SKM-1 treated with dmso at 0.1 percent for 144 hours (cell line): ENCODE measurements around the gene TUT4.
"Not testable (repeated sequence)": the region's sequence is repeated elsewhere in the genome, so short reads cannot be mapped to it uniquely, and the experiment has no call there.

ENCODE experiments used
- DNase-seq: peaks from one replicate; lab custom pipeline; 2025; ENCODE audit not compliant: unreplicated experiment; lab: John Stamatoyannopoulos, UW

Gene TUT4, protein sequence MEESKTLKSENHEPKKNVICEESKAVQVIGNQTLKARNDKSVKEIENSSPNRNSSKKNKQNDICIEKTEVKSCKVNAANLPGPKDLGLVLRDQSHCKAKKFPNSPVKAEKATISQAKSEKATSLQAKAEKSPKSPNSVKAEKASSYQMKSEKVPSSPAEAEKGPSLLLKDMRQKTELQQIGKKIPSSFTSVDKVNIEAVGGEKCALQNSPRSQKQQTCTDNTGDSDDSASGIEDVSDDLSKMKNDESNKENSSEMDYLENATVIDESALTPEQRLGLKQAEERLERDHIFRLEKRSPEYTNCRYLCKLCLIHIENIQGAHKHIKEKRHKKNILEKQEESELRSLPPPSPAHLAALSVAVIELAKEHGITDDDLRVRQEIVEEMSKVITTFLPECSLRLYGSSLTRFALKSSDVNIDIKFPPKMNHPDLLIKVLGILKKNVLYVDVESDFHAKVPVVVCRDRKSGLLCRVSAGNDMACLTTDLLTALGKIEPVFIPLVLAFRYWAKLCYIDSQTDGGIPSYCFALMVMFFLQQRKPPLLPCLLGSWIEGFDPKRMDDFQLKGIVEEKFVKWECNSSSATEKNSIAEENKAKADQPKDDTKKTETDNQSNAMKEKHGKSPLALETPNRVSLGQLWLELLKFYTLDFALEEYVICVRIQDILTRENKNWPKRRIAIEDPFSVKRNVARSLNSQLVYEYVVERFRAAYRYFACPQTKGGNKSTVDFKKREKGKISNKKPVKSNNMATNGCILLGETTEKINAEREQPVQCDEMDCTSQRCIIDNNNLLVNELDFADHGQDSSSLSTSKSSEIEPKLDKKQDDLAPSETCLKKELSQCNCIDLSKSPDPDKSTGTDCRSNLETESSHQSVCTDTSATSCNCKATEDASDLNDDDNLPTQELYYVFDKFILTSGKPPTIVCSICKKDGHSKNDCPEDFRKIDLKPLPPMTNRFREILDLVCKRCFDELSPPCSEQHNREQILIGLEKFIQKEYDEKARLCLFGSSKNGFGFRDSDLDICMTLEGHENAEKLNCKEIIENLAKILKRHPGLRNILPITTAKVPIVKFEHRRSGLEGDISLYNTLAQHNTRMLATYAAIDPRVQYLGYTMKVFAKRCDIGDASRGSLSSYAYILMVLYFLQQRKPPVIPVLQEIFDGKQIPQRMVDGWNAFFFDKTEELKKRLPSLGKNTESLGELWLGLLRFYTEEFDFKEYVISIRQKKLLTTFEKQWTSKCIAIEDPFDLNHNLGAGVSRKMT (N-terminal part only)

DNA sequence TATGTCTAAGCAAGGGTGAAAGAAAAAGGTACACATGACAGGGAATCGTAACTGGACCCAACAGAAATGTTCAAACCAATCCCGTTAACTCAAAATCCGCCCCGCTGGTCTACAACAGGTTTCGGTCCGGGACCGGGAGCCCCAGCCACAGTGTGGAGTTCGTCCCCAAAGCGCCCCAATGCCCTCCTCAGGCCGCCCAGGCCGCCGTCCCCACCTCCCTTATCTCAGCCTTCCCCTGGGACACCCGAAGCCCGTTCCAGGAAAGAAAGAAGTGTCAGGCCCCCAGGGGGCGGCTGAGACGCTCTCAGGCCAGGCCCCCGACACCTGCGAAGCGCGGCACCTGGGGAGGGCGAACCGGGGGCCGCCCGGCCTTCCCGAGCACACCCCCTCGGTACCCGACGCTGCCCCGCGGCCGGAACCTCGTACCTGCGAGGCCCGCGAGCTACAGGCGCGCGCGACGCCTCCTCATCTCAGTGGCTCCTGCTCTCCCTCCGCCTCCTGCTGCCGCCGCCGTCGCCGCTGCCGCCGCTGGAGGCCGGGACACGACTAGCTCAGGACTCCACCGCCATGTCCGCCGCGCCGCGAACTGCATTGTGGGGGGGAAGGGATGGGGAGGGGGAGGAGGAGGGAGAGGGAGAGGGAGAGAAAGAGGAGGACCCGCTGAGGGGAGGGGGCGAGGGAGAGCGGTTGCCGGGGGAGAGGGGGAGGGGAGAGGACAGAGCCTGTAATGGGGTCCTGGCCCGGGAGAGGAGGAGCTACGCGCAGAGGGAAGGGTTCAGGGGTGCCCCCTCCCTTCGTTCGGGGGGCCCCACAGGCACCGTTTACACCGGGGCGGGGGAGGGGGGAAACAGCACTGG is at the start of gene TUT4:
Gene TUT4 (minus strand): TSS at position 588 of the 857 bp plus-strand sequence. CDS start 26,812 bp downstream, outside the sequence.
- DNase-seq, result peak; percentile 45

GRCh38 chr1:52601991-52602855 is 49.3 kb upstream of the TUT4 start, which contains the start of gene GPX7:
Gene GPX7, plus strand, starts transcription at chr1:52602371. Its CDS starts 39 bp downstream, at chr1:52602410.
- DNase-seq, result no peak

DNA sequence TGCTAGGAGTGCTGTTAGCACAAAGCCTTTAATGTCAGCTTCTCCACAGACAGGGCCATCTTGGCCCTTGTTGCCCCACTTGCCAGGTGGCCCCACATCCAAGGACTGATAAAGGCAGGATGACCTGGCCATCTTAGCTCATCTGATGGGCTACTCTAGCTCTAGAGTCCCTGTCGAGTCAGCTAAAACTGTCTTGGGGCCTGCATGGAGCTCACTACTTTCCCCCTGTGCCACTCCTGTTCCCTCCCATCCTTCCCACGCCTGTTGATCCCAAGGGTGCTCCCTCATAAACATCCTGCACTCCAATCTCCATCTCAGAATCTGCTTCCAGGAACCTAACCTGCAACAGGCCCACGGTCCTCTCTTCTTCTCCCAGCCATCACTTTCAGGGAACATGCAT is 48.6 kb upstream of the TUT4 start:
- no peak for DNase-seq

DNA sequence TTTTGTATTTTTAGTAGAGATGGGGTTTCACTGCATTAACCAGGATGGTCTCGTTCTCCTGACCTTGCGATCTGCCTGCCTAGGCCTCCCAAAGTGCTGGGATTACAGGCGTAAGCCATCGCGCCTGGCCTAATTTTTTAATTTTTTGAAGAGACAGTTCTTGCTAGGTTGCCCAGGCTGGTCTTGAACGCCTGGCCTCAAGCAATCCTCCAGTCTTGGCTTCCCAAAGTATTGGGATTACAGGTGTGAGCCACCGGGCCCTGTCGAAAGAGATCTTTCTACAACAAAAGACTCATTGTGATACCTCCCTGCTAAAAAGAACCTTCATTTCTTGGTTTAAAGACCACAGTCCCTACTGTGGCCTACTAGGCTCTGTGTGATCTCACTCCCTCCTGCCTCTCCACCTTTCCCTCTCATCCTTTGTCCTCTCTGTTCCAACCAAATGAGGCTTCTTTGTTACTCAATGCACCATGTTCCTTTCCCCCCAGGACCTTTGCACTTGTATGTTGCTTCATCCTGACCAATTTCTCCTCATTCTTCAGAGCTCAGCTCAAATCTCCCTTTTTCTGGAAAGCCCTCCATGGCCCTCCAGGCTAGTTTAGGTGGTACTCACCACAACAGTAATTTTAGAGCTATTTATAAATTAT is 47.8 kb upstream of the TUT4 start:
- DNase-seq, result no peak

- DNase-seq, result no peak
Observed at GRCh38 chr1:52599236-52599635, 46.3 kb upstream of the TUT4 start.

GRCh38 chr1:52598729-52599128 is 45.8 kb upstream of the TUT4 start:
- no peak for DNase-seq

DNA sequence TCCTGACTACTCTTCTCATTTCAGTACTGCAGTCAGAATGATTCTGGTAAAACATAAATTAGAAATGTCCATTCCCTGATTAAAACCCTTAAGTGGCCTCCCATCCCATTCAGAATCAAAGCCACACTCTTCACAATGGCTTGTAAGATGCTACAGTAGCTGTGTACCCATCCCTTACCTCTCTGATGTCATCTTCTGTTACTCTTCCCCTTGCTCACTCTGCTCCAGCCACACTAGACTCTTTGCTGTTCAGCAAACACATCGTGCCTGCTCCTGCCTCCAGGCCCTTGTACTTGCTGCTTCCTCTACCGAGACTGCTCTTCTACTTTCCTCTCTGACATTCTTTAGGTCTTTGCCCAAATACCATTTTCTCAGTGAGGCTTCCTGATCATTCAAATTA is 45.0 kb upstream of the TUT4 start:
- DNase-seq, result no peak

GRCh38 chr1:52595061-52595460 is 42.2 kb upstream of the TUT4 start:
- no peak for DNase-seq

GRCh38 chr1:52593495-52593894 is 40.6 kb upstream of the TUT4 start:
- no peak for DNase-seq

DNA sequence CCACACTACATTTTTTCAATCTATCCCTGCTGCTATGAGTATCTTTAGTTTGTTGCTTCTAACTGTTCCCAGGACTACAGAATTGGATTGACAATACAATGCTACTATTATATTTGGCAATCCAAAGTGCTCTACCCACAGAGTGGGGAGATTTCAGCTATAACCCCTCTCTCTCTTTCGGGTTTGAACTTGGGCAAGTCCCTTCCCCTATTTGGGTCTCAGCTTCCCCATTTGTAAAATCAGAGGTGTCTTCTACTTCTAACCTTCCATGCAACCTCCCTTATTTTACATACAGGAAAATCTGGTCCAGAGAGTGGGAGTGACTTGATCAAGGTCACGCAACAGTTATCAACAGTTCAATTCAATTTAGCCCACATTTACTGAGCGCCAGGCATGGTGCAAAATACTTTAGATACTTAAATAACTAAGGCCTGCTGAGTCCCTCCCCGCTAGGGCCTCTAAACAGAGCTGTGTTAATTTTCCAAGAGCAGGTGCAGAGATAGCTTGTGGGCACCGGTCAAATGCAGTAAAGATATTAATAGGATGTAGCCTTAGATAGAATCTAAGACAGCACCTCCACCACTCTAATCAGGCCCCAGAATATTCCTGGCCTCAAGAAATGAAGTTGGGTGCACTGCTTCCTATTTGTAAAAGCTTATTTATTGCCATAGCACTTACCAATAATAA is 39.9 kb upstream of the TUT4 start:
- DNase-seq, result peak; percentile 77

DNA sequence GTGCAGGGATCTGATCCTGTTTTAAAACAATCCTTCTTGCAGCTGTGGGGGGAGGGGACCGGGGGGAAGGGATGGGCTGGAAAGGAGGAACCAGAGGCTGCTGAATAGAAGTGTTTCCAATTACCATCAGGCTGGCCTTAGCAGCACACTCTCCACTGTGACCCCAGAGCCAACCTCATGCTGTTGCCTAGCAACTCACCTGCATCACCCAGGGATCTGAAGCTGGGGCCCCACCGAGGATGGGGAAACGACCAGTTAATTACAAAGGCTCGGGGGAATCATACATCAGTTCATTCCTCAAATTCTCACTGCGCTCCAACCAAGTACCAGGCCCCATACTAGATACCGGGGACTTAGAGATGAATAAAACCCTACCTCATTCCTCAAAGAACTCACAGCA is 37.4 kb upstream of the TUT4 start:
- no peak for DNase-seq

DNA sequence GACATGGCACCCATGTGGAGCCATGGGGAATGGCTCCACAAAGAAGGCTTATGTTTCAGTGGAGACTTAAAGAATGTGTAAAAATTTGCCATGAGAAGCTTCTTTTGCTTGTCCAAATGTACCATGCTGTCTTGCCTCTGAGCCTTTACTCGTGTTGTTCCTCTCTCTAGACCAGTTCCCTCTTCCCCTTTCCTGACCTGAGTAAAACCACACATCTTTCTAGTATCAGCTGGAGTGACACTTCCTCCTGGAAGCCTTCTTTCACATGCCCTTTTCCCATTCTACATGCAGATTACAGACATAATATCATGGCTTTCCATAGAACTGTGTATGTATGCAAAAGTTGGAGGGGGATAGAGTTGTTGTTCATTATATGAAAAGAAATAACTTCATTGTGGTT is 35.6 kb upstream of the TUT4 start:
- peak; percentile 82 for DNase-seq

DNA sequence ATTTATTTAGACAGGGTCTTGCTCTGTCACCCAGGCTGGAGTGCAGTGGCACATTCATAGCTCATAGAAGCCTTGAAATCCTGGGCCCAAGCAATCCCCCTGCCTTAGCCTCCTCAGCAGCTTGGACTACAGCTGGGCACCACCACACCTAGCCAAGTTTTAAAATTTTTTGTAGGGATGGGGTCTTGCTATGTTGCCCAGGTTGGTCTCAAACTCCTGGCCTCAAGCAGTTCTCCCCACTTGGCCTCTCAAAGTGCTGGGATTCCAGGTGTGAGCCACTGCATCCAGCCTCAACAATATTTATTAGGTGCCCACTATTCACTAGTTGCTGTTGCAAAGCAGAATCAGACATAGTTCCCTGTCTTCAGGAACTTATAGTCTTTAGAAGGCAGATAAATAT is 35.1 kb upstream of the TUT4 start:
- DNase-seq, result no peak

- no peak for DNase-seq
Observed at GRCh38 chr1:52585474-52585873, 32.6 kb upstream of the TUT4 start.

DNA sequence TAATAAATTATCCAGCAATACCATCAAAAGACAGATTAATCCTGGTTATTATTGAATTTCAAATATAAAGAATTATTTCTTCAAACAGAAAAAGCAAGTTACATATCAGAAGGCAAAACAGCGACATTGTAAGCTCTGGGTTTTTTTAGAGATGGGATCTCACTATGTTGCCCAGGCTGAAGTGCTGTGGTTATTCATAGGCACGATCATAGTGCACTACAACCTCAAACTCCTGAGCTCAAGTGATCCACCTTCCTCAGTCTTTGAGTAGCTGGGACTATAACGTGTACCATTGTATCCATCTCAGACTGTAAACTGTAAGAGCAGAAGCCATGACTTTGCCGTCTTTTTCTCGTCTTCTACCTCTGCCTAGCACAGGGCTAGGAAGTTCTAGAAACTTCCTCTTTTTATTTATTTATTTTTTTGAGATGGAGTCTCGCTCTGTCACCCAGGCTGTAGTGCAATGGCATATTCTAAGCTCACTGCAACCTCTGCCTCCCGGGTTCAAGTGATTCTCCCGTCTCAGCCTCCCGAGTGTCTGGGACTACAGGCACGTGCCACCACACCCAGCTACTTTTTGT is 29.3 kb upstream of the TUT4 start:
- no peak for DNase-seq

- no peak for DNase-seq
Observed at GRCh38 chr1:52580283-52580682, 27.4 kb upstream of the TUT4 start.

DNA sequence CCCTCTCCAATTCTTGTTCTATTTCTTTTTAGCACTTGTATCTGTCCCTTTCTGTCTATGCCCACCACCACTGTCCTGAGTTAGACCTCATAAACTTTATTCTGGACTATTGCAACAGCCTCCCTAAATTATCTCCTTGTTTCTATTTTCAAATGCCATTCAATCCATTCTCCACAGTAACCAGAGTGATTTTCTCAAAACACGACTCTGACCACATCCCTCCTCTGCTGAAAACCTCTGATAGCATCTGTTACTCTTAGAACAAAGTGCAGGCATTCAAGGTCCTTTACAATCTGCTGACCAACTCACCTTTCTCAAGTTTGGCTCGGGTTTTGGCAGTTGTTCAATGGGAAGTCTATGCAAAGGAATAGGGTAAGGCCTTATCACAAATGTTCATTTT is 26.5 kb upstream of the TUT4 start:
- no peak for DNase-seq

DNA sequence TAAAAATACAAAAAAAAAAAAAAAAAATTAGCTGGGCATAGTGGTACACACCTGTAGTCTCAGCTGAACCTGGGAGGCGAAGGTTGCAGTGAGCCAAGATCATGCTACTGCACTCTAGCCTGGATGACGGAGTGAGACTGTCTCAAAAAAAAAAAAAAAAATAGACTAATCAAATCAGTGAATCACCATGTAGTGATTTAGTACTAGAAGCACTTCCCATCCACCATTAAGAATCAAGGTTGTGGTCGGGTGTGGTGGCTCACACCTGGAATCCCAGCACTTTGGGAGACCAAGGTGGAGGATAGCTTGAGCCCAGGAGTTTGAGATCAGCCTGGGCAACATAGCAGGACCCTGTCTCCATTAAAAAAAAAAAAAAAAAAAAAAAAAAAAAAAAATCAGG is 25.2 kb upstream of the TUT4 start:
- not testable (repeated sequence) for DNase-seq
